Stimulated activated CD4-positive, alpha-beta T cell treated with anti-CD3 and anti-CD28 coated beads, Interleukin-12 subunit alpha, Interleukin-12 subunit beta, amount 100 ng/mL, for 48 hours (primary cell): ENCODE data around the gene PSMC3.

Experiments used
- DNase-seq, 3 donors: peaks; one replicate each; pipeline ENCODE4 v3.0.0-alpha.2; 2020; ENCODE audit warnings: low read depth in 2 of 3, low spot score in 1 of 3

Gene PSMC3

DNA sequence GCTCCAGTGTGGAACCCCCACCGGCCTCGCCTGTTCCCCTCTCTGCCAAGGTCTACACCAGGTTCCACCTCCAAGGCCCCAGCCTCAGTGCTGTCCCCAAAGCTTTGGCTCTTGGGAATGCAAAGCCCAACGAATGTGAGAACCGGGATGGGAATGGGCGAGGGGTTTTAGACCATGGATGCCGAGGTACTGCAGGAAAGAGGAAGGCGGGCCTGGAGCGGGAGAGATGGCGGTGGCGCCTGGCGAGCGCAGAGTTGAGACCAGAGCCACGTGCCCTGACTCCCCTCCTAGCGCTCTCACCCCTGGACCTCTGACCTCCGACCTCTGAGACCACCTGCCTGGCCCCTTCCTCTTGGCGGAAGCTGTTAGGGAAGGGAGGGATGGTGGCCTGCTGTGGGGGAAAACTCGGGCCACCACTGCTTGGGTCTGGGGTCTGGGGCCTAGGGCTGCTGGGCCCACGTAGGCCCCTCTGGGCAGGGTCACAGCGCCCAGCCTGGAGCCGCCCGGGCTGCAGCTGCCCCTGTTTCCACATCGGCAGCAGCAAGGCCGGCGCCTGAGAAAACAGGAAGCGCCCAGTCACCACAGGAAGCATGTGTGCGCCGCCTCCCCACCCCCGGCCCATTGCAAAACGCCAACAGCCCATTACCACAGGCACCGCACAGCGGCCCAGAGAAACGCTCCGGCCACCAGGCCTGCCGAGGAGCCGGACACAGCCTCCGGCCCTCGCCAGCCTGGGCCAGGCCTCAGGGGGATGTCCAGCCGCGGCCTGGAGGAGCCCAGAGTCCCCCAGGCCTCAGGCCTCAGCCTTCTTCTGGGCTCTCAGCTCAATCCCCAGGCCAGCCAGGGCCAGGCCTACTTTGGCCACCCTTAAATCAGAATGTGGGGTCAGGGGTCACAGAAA is 31.7 kb downstream of the PSMC3 start:
- peak in 2 of 3 donors; percentile 37 to 54 for DNase-seq

DNA sequence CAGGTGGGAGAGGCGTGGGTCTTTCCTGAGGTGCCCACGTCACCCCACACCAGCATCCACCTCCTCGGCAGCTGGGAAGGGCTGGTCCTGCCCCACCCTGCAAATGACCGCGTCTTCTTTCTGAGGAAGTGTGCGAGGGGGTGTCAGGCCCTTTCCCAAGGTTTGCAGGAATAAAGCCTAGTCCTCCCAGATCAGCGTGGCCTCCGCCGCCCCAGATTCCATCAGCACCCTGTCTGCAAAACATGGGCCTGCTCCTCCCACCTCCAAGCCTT is 32.3 kb downstream of the PSMC3 start:
- no peak for DNase-seq

DNA sequence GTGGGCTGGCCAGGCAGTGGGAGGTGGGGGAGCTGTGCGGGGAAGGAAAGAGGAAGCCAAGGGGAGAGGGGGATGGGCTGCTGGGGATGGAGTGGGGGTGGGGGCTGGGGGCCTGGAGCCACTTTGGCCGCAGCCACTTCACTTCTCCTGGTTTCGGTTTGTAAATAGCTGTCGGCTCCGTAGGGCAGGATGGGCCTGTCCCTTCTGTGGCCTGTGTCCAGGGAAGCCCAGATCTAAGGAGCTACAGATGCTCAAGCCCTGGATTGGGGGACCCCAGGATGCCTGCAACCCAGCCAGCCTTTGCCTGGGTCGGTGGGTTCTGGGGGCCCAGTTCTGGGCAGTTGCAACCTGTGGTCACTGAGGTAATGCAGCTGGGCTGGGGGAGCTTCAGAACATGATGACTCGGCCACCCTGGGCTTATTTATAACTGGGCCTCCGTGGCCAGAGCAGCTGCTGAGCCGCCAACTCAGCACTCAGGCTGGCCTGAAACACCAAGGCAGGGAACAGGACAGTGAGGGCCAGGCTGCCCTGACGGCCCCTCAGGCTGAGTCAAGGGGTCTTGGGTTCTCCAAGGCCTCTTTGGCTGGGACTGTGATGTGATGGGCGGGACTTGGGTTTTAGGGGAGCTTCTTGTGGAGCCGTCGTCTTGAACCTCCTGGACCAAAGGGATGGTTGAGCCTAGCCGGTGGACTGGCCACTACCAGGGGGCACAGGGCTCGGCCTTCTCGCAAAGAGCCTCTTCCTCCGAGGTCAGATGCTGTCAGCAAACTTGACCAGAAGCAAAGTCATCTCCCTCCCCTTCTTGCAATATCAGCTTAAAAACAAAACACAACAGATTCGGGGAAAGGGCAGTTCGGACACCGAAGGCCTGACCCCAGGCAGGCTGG is 32.8 kb downstream of the PSMC3 start:
- no peak for DNase-seq

DNA sequence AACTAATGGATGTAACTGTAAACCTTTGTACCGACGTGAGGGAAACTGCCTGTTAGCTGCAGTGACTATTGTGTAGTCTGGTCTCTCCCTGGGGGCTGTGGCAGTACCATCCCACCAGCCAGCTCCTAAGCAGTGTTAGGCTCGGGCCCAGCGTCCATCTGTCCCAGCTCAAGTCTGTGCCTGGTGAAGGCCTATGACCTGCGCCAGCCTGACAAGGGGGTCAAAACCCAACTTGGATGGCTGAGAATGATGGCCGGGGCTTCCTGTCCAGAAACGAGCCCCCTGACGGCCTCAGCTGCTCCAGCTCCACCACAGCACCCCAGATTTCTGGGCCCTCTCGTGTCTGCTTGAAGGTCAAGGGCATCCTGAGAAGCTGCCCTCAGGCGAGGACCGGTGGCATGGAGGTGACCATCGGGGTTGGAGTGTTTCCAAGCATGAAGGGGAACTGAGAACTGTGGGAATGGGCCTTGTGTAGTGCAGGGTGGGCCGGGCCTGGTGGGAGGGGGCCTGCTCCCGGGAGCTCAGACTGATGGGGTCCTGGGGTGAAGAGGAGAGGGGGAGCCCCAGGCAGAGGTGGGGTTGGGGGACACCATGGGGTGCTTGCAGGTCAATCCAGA is 33.6 kb downstream of the PSMC3 start:
- DNase-seq: no peak

DNA sequence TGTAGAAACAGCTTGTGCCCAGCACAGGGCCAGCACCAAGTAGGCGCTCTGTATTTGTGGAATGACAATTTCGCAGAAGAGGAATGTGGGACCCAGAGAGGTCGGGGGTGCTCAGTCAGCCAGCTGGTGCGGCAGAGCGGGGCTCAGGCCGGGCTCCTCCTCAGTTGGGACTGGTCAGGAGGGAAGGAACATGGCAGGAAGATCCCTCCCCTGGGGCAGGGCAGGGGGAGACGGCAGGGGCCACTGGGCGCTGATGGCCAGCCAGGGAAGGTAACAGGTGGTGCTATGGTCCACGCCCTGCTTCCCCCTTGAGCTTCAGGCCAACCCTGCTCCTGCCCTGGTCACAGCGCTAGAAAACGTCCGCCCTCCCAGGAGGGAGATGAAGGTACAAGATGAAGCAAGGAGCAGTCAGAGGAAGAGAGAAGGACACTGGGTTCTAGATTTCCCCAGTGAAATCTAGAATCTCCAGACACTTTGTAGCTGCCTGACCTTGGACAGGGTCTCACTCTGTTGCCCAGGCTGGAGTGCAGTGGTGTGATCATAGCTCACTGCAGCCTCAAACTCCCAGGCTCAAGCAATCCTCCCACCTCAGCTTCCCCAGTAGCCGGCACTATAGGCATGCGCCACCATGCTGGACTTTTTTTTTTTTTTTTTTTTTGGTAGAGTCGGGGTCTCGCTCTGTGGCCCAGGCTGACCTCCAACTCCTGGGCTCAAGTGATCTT is 34.4 kb downstream of the PSMC3 start:
- DNase-seq: no peak

DNA sequence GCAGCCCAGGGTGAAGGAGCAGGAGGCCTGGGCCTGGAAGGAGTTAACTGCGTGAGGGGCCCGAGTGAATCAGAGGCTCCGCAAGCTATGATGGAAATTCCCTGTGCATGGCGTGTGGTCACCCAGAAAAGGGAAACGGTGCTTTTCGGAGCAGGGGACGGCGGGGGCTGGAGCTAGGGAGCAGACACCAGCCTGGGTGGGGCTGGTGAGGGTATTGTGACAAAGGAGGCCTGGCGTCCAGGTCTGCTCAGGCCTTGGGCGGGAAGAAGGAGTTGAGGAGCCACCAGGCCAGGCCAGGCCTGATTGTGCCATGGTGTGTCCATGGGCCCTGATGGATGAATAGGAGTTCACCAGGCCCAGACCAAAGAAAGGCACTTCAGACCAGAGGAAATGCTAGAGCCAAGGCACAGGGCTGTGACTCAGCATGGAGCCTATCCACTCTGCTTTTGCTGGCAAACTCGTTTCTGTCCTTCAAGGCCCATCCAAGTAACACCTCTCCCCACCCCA is 35.1 kb downstream of the PSMC3 start:
- no peak for DNase-seq

DNA sequence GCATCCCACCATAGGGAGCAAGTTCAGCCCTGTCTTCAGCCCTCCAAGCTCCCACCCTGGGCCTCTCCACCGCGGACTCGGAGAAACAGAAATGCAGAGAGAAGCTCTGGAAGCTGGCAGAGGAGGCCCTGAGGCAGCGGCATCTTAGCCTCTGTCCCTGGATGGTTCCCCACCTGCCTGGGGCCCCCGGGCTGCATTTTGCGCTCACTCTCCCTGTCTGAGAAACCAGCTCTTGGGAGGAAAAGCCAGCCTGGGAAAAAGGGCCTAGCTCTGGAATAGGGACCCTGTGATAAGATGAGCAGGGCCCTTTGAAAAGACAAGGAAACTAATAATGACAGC is 35.8 kb downstream of the PSMC3 start:
- DNase-seq: no peak

DNA sequence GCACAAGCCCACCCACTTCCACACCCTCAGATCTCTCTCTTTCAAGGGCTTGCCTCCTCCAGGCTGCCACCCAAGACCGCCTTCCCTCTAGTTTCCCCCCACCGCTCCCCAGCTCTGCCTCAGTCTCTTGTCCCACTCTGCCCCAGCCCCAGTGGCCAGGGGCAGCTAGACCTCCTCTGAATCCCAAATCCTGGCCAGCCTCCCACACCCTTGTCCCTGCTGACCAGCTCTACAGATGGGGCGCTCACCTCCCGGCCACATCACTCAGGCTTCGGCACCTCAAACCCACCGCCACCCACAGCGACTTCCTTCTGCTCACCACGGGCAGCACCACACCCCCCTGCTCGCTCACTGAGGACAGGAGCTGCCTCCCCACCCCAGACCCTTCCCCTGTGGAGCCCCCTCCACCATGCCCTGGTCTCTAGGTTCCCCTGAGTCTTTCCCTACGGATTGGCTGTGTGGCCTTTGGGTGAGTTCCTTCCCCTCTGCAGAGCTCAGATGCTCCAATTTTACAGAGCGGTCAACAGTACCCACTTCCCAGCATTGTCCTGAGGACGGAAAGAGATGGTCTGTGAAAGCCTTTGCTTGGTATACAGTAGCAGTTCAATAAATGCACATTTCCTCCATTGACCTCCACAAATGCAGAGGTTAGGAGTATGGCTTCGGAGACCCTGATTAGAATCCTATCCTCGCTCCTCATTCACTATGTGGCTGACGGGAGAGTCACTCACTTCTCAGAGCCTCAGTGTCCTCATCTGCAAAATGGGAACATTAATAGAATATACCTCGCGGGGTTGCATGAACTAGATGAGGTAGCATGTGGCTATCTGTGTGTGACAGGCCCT is 36.4 kb downstream of the PSMC3 start:
- DNase-seq: no peak

DNA sequence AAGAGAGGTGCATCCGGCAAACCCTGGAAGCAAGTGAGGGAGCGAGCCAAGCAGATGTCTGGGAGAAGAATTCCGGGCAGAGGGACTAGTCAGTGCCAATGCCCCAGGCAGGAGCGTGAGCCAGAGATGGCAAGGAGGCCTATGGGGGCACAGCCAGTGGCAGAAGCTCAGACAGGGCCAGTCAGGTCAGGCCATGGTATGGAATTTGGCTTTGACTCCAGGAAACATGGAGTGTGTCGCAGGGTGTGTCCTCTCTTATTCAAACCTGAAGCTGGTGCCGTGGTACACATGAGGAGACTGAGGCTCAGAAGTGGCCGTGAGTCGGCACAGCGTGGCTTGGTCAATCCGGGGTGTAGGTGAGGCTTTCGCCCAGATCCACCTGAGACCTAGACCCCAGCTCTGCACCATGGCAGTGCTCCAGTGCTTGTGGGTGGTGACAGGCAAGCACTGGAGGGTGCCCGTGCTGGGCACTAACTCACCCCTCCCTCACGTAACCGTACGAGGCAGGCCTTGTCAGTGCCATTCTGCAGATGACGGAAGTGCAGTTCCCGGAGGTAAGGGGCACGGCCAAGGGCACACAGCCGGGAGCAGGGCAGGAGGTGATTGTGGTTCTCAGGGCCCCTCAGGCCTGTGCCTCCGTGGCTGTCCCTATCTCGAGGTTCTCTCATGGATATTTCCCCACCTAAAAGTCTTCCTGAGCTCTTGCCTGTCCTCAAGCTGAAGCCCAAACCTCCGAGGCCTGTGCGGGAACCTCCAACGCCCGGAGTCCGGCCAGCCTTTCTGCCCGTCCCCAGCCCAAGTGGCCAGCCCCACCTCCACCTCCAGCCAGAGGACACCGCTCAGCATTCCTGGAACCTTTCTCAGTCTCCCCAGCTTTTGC is 37.3 kb downstream of the PSMC3 start:
- DNase-seq: no peak

DNA sequence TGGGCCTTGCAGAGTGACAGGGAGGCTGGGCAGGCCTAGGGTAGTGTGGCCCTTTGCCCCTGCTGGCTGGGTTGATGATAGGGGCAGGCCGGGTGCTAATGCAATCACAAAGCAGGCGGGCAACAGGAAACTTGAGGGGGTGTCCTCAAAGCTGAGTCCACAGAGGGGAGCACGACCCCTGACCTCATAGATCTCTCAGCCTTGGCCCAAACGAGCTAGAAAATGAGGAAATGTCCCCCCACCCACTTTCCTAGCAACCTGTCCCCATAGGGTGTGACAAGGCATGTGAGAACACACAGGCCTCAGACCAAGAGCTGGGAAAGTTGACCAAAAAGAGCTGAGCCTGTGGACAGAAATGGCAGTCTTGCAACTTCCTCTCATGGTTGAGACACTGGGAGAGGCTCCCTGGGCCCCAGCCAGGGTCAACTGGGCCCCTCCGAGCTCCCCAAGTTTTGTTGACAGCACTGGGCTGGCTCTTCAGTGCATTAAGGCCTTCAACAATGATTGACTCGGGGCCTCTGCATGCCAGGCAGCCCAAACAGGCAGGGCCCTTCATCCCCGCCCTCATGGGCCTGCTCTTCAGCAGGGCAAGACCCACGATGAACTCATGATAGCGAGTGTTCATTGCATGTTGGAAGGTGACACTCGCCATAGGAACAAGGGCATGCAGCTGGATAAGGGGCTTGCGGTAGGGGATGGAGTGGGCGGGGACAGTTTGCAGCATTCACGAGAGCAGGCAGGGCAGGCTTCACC is 38.1 kb downstream of the PSMC3 start:
- DNase-seq: no peak

DNA sequence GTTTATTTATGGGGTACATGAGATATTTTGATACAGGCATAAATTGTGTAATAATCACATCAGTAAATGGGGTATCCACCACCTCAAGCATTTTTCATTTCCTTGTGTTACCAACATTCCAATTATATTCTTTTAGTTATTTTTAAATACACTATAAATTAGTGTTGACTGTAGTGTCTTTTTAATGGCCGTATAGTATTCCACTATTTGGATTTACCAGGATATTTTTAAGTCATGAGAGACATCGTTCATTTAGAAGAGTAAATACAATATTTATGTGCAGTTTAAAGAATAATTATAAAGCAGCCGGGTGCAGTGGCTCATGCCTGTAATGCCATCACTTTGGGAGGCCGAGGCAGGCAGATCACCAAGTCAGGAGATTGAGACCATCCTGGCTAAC is 41.7 kb downstream of the PSMC3 start:
- no peak for DNase-seq

DNA sequence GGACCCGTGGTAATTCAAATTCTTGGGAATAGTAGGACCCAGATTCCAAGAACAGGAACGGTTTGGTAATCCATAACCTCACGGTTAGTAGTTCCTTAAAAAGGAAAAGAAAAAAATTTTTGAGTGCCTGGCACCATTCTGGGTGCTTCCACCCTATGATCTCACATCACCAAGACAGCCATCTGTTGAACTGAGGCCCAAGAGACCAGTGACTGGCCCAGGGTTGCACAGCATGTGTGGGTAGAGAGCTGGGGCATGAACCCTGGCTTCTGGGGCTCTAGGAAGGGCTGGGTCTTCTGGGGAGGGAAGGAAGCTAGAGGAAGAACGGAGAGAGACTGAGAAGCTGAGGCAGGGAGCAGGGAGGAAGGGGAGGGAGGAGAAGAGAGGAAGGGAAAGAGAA is 43.2 kb downstream of the PSMC3 start:
- no peak for DNase-seq

DNA sequence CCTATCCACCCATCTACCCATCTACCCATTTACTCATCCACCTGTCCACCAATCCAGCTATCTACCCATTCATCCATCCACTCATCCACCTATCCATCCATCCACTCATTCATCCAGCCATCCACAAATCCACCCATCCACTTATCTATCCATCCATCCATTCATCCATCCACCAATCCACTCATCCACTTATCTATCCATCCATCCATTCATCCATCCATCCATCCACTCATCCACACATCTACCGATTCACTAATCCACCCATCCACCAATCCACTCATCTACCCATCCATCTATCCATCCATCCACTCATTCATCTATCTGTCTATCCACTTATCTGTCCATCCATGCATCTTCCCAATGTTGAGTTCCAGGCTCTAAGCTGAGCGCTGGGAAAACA is 46.2 kb downstream of the PSMC3 start:
- no peak for DNase-seq

DNA sequence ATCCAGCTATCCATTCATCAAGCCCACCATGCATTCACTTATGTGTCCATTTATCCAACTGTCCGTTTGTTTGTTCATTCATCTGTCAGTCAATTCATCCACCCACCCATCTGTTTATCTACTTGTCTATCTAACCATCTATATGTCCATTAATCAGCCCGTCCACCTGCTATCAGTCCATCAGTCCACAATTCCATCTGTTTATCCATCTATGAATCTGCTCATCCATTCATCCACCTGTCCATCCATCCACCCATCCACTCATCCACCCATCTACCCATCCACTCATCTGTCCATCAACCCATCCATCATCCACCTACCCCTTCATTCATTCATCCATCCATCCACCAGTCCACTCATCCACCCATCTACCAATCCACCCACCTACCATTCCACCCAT is 46.9 kb downstream of the PSMC3 start:
- no peak for DNase-seq

DNA sequence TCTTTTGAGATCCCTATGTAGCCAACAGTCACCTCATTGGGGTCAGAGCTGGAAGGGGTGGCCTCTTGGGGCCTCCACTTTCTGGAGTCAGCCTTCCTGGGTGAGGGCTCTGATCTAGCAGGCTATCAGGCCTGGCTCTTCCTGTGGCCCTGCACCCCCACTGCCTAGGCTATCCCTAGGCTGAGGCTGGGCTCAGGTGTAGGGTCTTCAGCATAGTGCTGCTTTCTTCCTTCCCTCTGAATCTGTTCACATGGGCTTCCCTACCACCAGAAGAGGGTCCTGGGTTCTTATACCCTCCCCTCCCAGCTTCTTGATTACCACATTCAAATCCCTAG is 47.4 kb downstream of the PSMC3 start:
- no peak for DNase-seq

DNA sequence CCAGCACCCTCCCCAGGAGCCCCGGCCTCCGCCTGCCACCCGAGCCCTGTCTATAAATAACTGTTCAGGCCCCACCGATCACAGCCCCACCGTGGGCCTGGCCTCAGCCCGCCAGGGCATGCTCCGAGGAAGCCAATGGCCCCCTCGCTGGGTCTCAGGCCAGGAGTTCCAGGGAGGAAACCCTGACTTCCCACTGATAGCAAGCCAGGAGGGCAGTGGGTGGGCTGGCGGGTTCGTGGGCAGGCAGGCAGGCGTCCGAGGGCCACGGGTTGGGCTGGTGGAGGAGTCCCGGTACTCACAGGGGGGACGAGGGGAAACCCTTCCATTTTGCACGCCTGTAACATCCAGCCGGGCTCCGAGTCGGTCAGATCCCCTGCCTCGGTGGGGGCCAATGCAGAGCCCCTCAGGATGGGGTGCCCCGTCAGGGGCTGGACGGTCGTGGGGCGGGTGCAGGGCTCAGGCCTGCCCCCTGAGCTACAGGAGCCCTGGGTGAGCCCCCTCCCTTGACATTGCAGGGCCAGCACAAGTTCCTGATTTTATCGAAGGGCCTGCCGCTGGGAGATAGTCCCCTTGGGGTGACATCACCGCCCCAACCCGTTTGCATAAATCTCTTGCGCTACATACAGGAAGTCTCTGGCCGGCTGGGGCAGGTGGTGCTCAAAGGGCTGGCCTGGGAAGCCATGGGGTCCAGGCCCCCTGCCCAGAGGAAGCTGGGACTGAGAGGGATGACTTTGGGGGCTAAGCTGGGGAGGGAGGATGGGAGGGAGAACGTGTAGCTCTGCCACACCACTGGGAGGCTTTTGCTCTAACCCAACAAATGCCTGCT is 48.0 kb downstream of the PSMC3 start, which contains the start of gene SPI1:
SPI1 (minus strand) TSS at position 538 of the 826 bp plus-strand sequence; CDS start at position 344, 194 bp downstream.
- no peak for DNase-seq

DNA sequence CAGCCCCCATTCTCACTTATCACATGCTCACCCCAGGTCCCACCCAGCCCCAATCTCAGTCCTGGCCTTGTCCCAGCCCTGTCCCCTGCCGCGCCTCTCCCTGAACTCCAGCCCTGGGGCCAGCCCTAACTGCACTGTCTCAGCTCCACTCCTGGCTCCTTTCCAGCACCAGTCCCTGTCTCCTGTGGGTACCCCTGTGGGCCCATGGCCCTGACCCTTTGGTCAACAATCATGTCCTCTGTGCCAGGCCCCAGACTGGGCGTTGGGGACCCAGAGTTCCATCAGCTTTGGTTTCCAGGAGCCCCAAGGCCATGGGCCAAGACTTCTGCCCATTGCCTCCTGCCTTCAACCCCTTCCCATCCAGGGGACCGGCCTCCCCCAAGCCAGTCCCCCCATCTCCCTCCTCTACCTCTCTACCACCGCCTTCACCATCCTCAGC is 48.6 kb downstream of the PSMC3 start:
- no peak for DNase-seq
